GM15510 (cell line): ENCODE results near the gene GLRX2.

Source experiments
- POLR2A ChIP-seq: IDR thresholded peaks from 3 replicates; pipeline ENCODE4 v1.6.1; 2011; ENCODE audit warnings: borderline replicate concordance; ENCODE audit not compliant: insufficient read length; ENCODE audit errors: extremely low read depth

Gene GLRX2, protein sequence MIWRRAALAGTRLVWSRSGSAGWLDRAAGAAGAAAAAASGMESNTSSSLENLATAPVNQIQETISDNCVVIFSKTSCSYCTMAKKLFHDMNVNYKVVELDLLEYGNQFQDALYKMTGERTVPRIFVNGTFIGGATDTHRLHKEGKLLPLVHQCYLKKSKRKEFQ

GRCh38 chr1:193104907-193105820, at the start of gene GLRX2:
Gene GLRX2 (minus strand): TSS chr1:193105414. CDS start chr1:193105382, 32 bp downstream.
- peak; percentile 87 for TF ChIP-seq POLR2A

DNA sequence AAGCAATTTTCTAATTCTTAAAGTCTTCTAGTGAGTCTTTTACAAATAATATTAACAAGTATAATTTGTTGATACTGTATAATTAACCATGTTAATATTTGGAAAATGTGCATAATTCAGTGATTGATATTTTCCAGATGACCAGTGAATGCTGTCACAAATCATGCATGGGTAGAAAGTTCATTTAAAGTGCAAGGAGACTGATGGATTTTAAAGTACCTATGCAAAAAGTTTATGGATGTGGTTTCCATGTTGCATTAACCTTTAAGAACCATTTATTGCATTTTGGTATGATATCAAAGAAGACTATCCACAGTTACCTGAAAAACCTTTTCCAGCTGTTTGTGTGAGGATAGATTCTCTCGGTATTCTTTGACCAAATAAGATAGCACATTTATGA, 39.8 kb upstream of the GLRX2 start:
- no peak for TF ChIP-seq POLR2A

DNA sequence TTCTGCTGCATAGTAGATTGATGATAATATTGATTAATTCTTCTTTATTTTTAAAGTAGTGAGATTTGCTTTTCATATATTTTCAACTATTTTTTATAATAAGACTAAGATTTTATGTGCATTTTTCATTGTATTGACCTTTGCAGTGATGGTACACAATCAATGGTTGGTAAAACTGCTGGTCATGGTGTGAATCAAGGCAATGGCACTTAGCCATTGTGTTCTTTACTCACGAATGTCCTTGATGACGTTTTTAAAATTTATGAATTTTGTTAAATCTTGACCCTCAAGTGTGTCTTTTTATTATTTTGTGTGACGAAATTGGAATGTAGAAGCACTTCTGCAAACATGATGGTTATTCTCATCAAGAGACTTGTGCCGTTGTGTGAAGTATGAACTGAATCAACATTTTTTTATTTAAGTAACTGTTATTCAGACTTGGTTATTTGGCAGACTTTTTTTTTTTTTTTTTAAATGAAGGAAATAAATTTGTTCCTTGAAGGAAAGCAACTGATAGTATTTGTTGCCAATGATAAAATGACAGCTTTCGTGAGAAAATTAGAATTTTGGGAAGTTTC, 39.2 kb upstream of the GLRX2 start:
- no peak for TF ChIP-seq POLR2A

GRCh38 chr1:193143285-193143684, 38.1 kb upstream of the GLRX2 start:
- no peak for TF ChIP-seq POLR2A

DNA sequence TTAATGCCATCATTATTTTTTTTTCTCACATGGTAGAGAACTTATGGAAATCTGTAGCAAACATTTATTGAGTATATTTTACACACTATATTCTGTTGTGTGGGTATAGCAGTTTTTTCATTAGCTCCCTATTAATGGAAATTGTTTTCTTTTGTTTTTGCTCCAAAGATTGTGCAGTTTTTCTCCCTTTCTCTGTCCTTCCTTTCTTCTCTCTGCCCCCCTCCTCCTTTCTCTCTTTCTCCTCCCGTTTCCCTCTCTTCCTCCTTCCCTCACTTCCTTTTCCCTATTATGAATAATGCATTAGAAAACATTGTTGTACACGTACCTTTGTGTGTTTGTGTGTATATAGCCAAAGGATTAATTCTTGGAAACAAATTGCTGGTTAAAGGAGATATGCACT, 37.2 kb upstream of the GLRX2 start:
- TF ChIP-seq POLR2A, result no peak

GRCh38 chr1:193141804-193142203, 36.6 kb upstream of the GLRX2 start:
- no peak for TF ChIP-seq POLR2A

DNA sequence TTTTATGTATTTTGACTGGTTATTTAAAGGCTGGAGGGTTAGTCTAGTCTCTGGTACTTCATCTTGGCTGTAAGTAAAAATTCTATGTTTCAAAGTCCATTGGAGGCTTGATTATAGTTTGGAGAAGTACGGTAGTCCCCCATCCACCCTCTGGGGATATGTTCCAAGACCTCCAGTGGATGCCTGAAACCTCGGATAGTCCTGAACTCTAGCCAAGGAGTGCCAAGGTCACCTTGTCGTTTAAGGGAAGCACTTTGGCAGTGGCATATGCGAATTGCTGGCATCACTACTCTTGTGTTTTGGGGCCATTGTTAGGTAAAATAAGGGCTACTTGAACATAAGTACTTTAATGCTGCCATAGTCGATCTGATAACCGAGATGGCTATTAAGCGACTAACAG, 35.0 kb upstream of the GLRX2 start:
- no peak for TF ChIP-seq POLR2A

GRCh38 chr1:193131266-193131860, 26.1 kb upstream of the GLRX2 start:
- TF ChIP-seq POLR2A, result no peak

DNA sequence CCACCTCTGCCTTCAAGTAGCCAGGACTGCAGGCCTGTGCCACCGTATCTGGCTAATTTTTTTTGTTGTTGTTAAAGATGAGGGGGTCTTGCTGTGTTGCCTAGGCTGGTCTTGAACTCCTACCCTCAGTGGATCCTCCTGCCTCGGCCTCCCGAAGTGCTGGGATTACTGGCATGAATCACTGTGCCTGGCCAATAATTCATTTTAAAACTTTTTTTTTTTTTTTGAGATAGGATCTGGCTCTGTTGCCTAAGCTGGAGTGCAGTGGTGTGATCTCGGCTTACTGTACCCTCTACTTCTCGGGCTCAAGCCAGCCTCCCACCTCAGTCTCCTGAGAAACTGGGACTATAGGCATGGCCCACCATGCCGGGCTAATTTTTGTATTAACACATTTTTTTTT, 20.2 kb upstream of the GLRX2 start:
- TF ChIP-seq POLR2A, result no peak

DNA sequence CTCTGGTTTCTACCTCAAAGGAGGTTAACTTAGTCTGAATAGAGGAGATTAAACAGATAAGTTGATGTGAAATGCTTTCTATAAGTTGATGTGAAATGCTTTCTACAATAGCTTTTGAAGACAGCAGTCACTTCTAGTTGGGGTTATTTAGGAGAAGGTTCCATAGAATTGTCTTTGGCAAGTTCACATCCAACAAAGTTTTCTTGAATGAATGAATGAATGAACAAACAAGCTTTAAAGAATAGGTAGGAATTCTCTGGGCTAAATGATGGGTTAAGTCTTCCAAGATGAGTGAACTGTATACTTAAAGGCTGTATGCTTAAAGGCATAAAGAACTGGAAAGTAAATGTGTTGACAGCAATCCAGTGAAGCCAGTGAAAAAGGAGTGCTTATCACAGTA, 18.5 kb upstream of the GLRX2 start:
- no peak for TF ChIP-seq POLR2A

DNA sequence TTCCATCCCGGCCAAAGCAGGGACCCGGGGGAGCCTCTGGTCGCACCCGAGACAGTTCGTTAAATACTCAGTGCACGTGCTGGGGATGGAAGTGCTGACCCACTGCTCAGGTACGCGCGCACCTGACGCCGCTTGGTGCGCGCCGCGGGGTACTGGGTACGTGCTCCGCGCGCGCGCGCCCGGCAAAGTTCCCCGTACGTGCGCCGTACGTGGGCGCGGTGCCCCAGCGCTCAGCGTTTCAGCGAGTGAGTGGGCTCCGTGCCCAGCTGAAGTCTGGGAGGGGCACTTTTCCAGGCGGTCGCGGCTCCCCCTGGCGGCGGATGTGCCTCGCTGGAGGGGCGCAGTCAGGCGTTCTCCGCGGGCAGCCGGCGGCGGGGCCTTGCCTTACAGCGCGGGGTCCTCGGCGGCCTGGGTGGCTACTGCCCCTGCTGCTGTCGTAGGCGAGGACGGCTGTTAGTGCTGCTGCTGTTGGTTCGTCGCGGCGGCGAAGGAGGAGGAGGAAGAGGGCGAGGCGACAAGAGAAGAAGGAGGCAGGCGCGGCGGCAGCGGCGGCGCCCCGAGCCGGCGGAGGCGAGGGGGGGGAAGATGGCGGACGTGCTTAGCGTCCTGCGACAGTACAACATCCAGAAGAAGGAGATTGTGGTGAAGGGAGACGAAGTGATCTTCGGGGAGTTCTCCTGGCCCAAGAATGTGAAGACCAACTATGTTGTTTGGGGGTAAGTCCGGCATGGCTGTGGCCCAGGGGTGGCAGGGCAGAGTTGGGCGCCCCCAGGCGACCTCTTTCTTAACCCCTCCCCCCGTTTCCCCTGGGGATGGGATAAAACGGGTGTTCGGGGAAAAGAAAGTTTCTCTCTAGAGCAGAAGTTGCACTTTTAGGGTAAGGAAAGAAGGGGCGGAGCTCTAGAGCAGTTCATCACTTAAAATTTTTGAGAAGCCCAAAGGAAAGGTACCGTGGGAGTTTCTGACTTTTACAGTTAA, 16.7 kb upstream of the GLRX2 start, which contains the start of gene CDC73:
TSS of gene CDC73 (plus strand) at position 416 of the 978 bp plus-strand sequence. CDS start at position 586, 170 bp downstream.
- peak; percentile 87 for TF ChIP-seq POLR2A

- TF ChIP-seq POLR2A, result no peak
Observed at GRCh38 chr1:193120604-193121166, 15.5 kb upstream of the GLRX2 start.

- TF ChIP-seq POLR2A, result no peak
Observed at GRCh38 chr1:193118803-193119730, 13.9 kb upstream of the GLRX2 start.

DNA sequence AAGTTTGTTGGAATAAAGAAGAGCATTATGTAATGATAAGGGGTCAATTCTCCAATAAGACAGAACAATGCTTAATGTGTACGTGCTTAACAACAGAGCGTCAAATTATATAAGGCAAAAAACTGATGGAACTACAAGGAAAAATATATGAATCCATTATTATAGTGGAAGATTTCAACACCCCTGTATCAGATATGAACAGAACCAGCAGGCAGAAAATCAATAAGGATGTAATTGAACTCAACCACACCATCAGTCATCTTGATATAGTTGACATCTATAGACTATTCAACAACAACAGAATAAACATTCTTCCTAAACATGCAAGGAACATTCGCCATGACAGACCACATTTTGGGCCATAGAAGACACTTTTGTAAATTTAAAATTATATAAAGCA, 13.0 kb upstream of the GLRX2 start:
- no peak for TF ChIP-seq POLR2A
